ENCODE measurements around the gene TUBA1A. TPM values are rescaled to one million over a fixed set of nuclear protein-coding genes. Genes with fewer than 3 reads are reported as not detected.

Gene TUBA1A
- total RNA-seq, result 668 and 1,375 TPM in 2 replicates

DNA sequence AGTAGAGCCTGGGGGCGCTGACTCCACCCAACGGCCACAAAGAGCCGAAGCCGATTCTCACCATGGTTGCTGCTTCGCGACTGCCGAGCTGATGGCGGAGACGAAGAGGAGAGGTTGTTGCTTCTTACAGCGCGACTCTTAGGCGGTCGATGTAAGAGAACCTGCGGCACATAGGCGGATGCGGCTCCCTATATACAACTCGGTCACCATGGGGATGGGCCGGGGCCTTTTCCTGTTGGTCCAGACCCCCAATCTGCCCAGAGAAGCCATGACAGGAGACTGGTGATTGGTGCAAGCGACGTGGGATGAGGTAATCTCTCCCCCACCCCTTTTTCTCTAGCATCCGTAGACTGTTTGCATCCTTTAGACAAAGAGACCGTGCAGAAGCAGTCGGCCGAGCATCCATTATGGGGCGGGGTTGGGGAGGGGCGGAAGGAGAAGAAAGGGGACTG, at the start of gene TUBA1A:
TUBA1A (minus strand) TSS at position 165 of the 452 bp plus-strand sequence; CDS start at position 64, 101 bp downstream.

Other genes starting within 250 kb of the TUBA1A start
- 32.6 and 41.7 TPM in 2 replicates for gene ARF3, start 231.6 kb downstream of the TUBA1A start, total RNA-seq
- gene WNT10B, start 217.3 kb downstream of the TUBA1A start, total RNA-seq, result not detected in 2 replicates
- gene WNT1, start 210.8 kb downstream of the TUBA1A start, total RNA-seq, result not detected in 2 replicates
- 0.12 and 0.33 TPM in 2 replicates for gene DDN, start 189.7 kb downstream of the TUBA1A start, total RNA-seq
- 72.5 and 74.4 TPM in 2 replicates for gene PRKAG1, start 170.3 kb downstream of the TUBA1A start, total RNA-seq
- gene KMT2D, start 128.3 kb downstream of the TUBA1A start, total RNA-seq, result 38.2 and 41.0 TPM in 2 replicates
- 0.62 and 1.8 TPM in 2 replicates for gene RHEBL1, start 119.1 kb downstream of the TUBA1A start, total RNA-seq
- gene DHH, start 94.3 kb downstream of the TUBA1A start, total RNA-seq, result 0.12 TPM in 1 of 2 replicates, not detected in the other
- 39.7 and 50.9 TPM in 2 replicates for gene LMBR1L, start 78.2 kb downstream of the TUBA1A start, total RNA-seq
- gene TUBA1B, start 57.7 kb downstream of the TUBA1A start, total RNA-seq, result 1,583 and 3,940 TPM in 2 replicates
- gene TUBA1C, start 76.0 kb upstream of the TUBA1A start, total RNA-seq, result 298 and 933 TPM in 2 replicates
- gene PRPH, start 106.1 kb upstream of the TUBA1A start, total RNA-seq, result 0.12 and 0.22 TPM in 2 replicates
- 9.4 and 19.1 TPM in 2 replicates for gene TROAP, start 134.2 kb upstream of the TUBA1A start, total RNA-seq
- gene C1QL4, start 148.1 kb upstream of the TUBA1A start, total RNA-seq, result 0.37 and 0.77 TPM in 2 replicates
- 2.6 and 4.4 TPM in 2 replicates for gene DNAJC22, start 157.8 kb upstream of the TUBA1A start, total RNA-seq
- 21.5 and 30.7 TPM in 2 replicates for gene SPATS2, start 178.4 kb upstream of the TUBA1A start, total RNA-seq

All from uterine smooth muscle cell (primary cell).